OCI-LY3 (cell line): ENCODE data around the gene ANKDD1A.

Experiments
- H2AFZ ChIP-seq: fragments of 200-600, 300-600 bp; shearing (Covaris generic); 2 replicates; pipeline ENCODE4 v1.6.0; 2014; ENCODE audit warnings: antibody characterized with exemption, low read depth, low read length
- H3K27ac ChIP-seq: fragments of 200-600, 300-600 bp; sonication (generic); 2 replicates; pipeline ENCODE4 v1.5.1; 2014; ENCODE audit warnings: mild to moderate bottlenecking, low read length, moderate library complexity, mixed read lengths
- H3K27me3 ChIP-seq: fragments of 200-600, 300-600 bp; sonication (generic); 2 replicates; pipeline ENCODE4 v1.6.1; 2014; ENCODE audit warnings: low read depth, low read length, mixed read lengths
- H3K36me3 ChIP-seq: fragments of 200-600, 300-600 bp; sonication (generic); replicated peaks from 2 replicates; pipeline ENCODE3; 2014; ENCODE audit warnings: low read depth, low read length, mixed read lengths
- H3K4me1 ChIP-seq: fragments of 300-600, 200-600 bp; sonication (generic); 2 replicates; pipeline ENCODE4 v1.6.1; 2014; ENCODE audit warnings: low read length, mixed read lengths
- H3K4me2 ChIP-seq: fragments of 200-600, 300-600 bp; sonication (generic); 2 replicates; pipeline ENCODE4 v1.6.1; 2014; ENCODE audit warnings: low read length, mixed read lengths
- H3K4me3 ChIP-seq: fragments of 300-600, 200-600 bp; sonication (generic); 2 replicates; pipeline ENCODE4 v1.5.1; 2014; ENCODE audit warnings: antibody characterized with exemption, mild to moderate bottlenecking, low read length, moderate library complexity
- H3K79me2 ChIP-seq: fragments of 300-600, 200-600 bp; shearing (Covaris generic); 2 replicates; pipeline ENCODE4 v1.6.1; 2014; ENCODE audit warnings: mild to moderate bottlenecking, low read length, mixed read lengths
- H3K9ac ChIP-seq: fragments of 300-600, 200-600 bp; shearing (Covaris generic); 2 replicates; pipeline ENCODE4 v1.6.0; 2014; ENCODE audit warnings: mild to moderate bottlenecking, low read length, moderate library complexity
- H3K9me3 ChIP-seq: fragments of 200-600, 300-600 bp; shearing (Covaris generic); 2 replicates; pipeline ENCODE4 v1.6.1; 2014; ENCODE audit warnings: low read length, mixed read lengths; ENCODE audit not compliant: insufficient read depth
- H4K20me1 ChIP-seq: fragments of 200-600, 300-600 bp; sonication (generic); 2 replicates; pipeline ENCODE4 v1.6.1; 2016; ENCODE audit warnings: low read length, mixed read lengths; ENCODE audit not compliant: insufficient read depth
- CTCF ChIP-seq: fragments of 200-600, 300-600 bp; sonication (generic); IDR thresholded peaks from 2 replicates; pipeline ENCODE4 v1.5.1; 2014; ENCODE audit warnings: antibody characterized with exemption, low read length, low read depth
- EZH2phosphoT487 ChIP-seq: fragments of 200-600 bp; shearing (Covaris generic); IDR thresholded peaks from 2 replicates; pipeline ENCODE4 v1.6.1; 2018; ENCODE audit warnings: antibody characterized with exemption, mixed run types, low read depth

Gene ANKDD1A

GRCh38 chr15:64901141-64901540 lies 10.6 kb upstream of the ANKDD1A start:
- Histone ChIP-seq H4K20me1 (no peaks in the 10 kb centered on the region), H3K27me3 (no peaks in the 10 kb centered on the region), H3K36me3 (peaks cover 9% of the 10 kb centered on the region), H3K4me2 (no peak overlapping the region), H3K4me1 (peaks cover 51% of the 10 kb centered on the region), H3K9ac (no peak overlapping the region), H3K27ac (no peak overlapping the region), H3K79me2 (no peaks in the 10 kb centered on the region), H3K9me3 (peaks cover 12% of the 10 kb centered on the region; the same call in 1 of the 2 replicates), H3K4me3 (no peak overlapping the region), H2AFZ (no peak overlapping the region)
- no peak for TF ChIP-seq EZH2phosphoT487
- TF ChIP-seq CTCF: no peak

GRCh38 chr15:64901914-64902313 lies 9.8 kb upstream of the ANKDD1A start:
- H3K4me1 ChIP-seq: peaks cover 44% of the 10 kb centered on the region
- H3K27ac ChIP-seq: no peak overlapping the region
- no peaks in the 10 kb centered on the region for H3K79me2 ChIP-seq
- no peak overlapping the region for H3K4me3 ChIP-seq
- no peak for TF ChIP-seq EZH2phosphoT487
- no peak for TF ChIP-seq CTCF
- H3K4me2 ChIP-seq: no peak overlapping the region
- H4K20me1 ChIP-seq: no peaks in the 10 kb centered on the region
- peaks cover 9% of the 10 kb centered on the region for H3K36me3 ChIP-seq
- H3K9ac ChIP-seq: no peak overlapping the region
- H3K9me3 ChIP-seq: peaks cover 12% of the 10 kb centered on the region; the same call in 1 of the 2 replicates
- no peaks in the 10 kb centered on the region for H3K27me3 ChIP-seq
- H2AFZ ChIP-seq: no peak overlapping the region

- H2AFZ ChIP-seq: no peak overlapping the region
- H3K4me1 ChIP-seq: peaks cover 34% of the 10 kb centered on the region
- TF ChIP-seq CTCF: no peak
- no peak for TF ChIP-seq EZH2phosphoT487
- H3K4me2 ChIP-seq: no peak overlapping the region
- H3K9me3 ChIP-seq: peaks cover 12% of the 10 kb centered on the region; the same call in 1 of the 2 replicates
- H3K36me3 ChIP-seq: peaks cover 9% of the 10 kb centered on the region
- no peaks in the 10 kb centered on the region for H3K79me2 ChIP-seq
- H3K4me3 ChIP-seq: no peak overlapping the region
- no peak overlapping the region for H3K27ac ChIP-seq
- H3K27me3 ChIP-seq: no peaks in the 10 kb centered on the region
- H4K20me1 ChIP-seq: no peaks in the 10 kb centered on the region
- no peak overlapping the region for H3K9ac ChIP-seq
Observed at GRCh38 chr15:64902863-64903262, 8.8 kb upstream of the ANKDD1A start.

GRCh38 chr15:64903326-64903950 lies 8.3 kb upstream of the ANKDD1A start:
- Histone ChIP-seq H3K79me2 (no peaks in the 10 kb centered on the region), H2AFZ (no peak overlapping the region), H3K9me3 (peaks cover 12% of the 10 kb centered on the region; the same call in 1 of the 2 replicates), H3K27me3 (no peaks in the 10 kb centered on the region), H3K4me3 (no peak overlapping the region), H3K27ac (no peak overlapping the region), H3K4me1 (peaks cover 28% of the 10 kb centered on the region), H3K36me3 (peaks cover 9% of the 10 kb centered on the region), H4K20me1 (no peaks in the 10 kb centered on the region), H3K4me2 (no peak overlapping the region), H3K9ac (no peak overlapping the region)
- TF ChIP-seq CTCF (no peak), EZH2phosphoT487 (no peak)
